NCI-H82 (cell line): ENCODE data around the gene LIPA.
"Not testable (repeated sequence)": the region's sequence is repeated elsewhere in the genome, so short reads cannot be mapped to it uniquely, and the experiment has no call there.

ENCODE experiments used
- DNase-seq: peaks from one replicate; lab custom pipeline; 2025; lab: John Stamatoyannopoulos, UW

The LIPA gene

GRCh38 chr10:89270153-89270483, 18.5 kb upstream of the LIPA start:
- no peak for DNase-seq

- no peak for DNase-seq
Observed at GRCh38 chr10:89269433-89270152, 18.0 kb upstream of the LIPA start.

- no peak for DNase-seq
Observed at GRCh38 chr10:89266721-89267453, 15.3 kb upstream of the LIPA start.

- DNase-seq, result no peak
Observed at GRCh38 chr10:89263531-89263930, 12.0 kb upstream of the LIPA start.

GRCh38 chr10:89263091-89263490, 11.5 kb upstream of the LIPA start:
- DNase-seq, result no peak

- DNase-seq, result no peak
Observed at GRCh38 chr10:89262086-89263051, 10.8 kb upstream of the LIPA start.

DNA sequence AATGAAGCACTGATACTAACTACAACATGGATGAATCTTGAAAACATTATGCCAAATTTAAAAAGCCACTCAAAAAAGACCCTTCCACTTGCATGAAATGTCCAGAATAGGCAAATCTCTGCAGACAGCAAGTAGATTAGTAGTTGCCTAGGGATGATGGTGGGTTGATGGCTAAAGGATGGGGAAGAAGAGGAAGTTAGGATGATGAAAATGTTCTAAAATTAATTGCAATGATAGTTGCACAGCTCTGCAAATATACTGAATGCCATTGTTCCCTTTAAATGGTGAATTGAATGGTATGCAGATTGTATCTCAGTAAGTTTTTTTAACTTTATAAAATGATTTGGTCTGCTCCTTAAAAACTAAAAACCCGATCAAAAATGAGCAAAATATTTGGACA, 7.3 kb upstream of the LIPA start:
- DNase-seq, result no peak

DNA sequence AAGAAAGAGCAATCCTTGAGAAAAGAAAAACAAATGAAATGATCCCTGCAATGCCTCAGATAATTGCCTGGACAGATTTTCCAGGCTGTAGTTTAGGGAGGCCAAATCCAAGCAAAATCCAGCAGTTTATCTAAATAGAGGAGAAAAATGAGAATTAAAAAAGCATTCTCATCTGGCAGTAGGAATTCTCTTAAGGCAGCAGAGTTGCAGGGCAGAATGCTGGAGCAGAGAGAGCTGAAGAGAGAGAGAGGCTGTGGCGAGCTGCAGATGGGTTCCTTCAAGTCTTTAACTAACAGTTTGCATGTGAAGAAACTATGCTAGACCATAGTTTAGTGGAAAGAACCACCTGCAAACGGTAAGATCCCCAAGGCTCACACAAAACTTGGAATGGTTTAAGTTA, 6.0 kb upstream of the LIPA start:
- DNase-seq, result no peak

GRCh38 chr10:89256962-89257361, 5.4 kb upstream of the LIPA start:
- DNase-seq, result no peak

DNA sequence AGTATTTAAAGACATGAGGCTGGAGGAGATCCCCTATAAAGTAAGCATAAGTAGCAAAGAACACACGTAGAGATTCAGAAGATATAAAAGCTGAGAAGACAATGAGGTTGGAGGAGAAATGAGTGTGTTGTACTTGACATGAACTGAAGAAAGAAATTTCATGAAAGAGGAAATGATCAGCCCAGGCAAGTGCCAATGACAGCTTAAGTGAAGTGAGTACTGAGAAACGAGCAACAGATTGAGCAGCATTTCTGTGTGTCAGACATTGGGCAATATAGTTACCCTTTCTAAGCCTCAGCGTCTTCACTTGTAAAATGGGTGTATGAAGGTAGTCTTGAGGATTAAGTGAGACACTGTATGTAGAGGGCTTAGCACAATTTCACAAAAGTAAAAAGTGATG, 4.8 kb upstream of the LIPA start:
- no peak for DNase-seq

GRCh38 chr10:89255793-89256192, 4.2 kb upstream of the LIPA start:
- no peak for DNase-seq

DNA sequence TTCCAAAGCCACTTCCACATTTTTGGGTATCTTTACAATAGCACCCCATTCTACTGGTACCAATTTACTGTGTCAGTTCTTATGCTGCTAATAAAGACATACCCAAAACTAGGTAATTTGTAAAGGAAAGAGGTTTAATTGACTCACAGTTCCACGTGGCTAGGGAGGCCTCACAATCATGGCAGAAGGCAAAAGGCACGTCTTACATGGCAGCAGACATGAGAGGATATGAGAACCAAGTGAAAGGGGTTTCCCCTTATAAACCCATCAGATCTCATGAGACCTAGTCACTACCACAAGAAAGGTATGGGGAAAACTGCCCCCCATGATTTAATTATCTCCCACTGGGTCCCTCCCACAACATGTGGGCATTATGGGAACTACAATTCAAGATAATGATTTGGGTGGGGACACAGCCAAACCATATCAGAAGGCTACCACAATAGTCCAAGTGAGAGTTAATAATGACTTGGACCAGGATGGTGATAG, 3.6 kb upstream of the LIPA start:
- not testable (repeated sequence) for DNase-seq

GRCh38 chr10:89252225-89252585, 630 bp upstream of the LIPA start:
- DNase-seq, result no peak

DNA sequence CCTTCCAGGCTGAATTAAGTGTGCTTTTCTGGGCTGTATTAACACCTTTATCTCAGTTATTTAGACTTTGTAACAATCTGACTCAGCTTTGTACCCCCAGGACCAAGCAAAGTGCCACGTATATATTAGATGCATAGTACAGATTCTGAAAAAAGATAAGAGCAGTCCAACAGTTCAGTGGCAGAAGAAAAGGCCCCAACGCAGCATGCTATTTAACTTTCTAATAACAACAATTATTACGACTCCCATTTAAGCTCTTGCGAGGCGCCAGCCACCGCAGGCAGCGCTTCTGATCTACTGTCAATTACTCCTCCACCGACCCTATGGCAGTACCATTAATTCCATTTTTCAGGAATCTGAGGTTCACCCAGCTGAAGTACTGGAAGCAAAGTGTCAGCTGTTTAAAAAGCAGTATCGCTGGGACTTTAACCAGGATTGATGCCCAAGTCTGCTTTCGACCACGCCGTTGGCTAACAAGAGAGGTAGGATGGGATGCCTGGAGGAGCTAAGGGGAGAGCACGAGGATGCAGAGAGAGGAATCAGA, 638 bp downstream of the LIPA start:
- peak; percentile 16 for DNase-seq

DNA sequence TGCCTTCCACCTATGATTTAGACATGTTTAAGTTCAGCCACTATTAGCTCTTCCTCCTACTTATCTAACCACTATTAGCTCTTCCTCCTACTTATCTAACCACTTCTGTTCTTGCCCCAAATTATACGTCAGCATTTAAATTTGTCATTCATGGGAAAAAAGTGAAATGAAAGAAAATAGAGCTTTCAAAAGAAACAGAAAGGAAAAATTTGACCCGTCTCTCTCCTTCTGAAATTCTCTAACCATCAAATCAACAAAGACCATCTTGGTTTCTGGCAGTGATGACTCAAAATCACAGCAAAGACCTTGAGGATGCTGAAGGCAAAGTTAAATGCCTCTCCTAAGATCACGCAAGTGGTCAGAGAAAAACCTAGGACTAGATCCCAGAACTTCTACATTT, 2.6 kb downstream of the LIPA start:
- no peak for DNase-seq

DNA sequence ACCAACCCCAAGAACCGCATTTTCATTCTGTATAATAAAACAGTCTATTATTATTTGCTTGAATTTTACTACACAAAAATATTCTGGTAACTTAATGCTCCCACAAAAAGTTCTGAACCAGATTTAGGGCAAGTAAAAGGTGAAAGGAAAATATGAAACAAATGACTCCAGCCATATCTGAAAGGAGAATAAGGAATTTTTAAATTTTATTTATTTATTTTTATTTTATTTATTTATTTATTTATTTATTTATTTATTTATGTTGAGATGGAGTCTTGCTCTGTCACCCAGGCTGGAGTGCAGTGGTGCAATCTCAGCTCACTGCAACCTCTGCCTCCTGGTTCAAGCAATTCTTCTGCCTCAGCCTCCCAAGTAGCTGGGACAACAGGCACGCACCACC, 4.0 kb downstream of the LIPA start:
- DNase-seq, result not testable (repeated sequence)

- no peak for DNase-seq
Observed at GRCh38 chr10:89245802-89246201, 5.8 kb downstream of the LIPA start.

GRCh38 chr10:89242840-89243568, 8.6 kb downstream of the LIPA start:
- DNase-seq, result no peak

- peak; percentile 56 for DNase-seq
Observed at GRCh38 chr10:89242345-89242684, 9.3 kb downstream of the LIPA start.

DNA sequence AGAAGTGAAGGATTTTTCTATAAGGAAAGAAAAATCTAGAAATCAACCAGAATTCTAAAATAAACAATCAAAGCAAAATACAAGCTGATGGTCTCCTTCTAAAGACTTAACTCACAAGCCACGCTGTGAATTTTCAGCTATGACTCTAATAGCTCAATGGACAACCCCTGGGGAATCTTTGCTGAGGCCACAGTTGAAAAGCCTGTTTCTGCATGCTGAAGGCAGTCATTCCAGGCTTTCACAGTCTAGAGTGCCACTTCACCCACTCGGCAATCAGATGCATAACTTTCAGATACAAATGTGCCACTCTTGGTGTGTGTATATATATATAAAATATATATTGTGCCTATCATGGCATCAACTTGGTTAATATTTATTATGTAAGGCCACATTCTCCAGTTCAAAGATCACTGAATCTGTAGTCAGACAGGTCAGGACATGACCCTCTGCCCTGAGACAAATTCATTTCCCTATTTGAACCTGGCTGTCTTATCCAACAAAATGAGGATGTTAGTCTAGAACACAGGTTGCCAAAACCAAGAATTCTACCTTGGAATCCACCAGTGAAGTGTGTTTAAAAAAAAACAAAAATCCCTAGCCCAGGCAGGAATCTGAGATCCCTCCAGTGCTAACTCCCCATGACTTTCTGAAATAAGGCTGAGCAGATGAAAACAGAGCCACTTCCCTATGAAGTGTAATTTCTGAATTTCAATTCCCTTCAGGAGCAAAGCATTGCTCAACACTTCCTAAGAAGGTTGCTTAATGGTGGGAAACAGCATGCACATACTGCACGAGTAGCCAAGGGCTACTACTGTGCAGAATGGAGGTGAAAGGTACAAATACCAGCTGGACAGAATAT, 9.9 kb downstream of the LIPA start:
- DNase-seq, result no peak

DNA sequence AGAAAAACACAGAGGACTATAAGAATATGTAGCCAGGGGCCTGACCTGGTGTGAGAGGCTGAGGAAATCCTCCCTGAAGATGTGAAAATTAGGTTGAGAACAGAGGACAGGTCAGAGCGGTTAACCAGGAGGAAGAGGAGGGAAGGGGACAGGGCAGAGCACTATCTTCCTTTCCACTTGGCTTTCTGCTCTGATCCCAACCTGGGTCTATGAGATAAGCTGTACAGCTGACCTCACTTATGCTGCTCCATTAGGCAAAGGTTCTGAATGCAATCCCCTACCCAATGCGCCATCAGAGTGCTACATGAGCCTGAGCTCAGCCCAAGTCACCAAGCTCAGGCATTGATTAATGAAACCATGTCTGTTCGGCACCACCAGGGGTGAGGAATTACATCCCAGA, 10.5 kb downstream of the LIPA start:
- peak; percentile 1 for DNase-seq
